Body of pancreas (tissue), 4 donors: ENCODE data around the gene IQCE. TPM values are rescaled to one million over a fixed set of nuclear protein-coding genes. Genes with fewer than 3 reads are reported as not detected.

Experiments
- ATAC-seq: fragments of 150-250 bp; one replicate; pipeline ENCODE4 v1.9.1; 2016
- DNase-seq, 4 donors: peaks; one replicate each; pipeline ENCODE4 v3.0.0-alpha.2; 2019
- H3K27ac ChIP-seq, 4 donors: fragments of 200-600 bp; sonication (generic); 1 replicate in 3 of 4; 2 replicates in 1 of 4; pipeline versions ENCODE4 v1.5.1 to v1.6.1; 2016 to 2019; ENCODE audit warnings: mild to moderate bottlenecking in 1 of 4, mixed read lengths in 1 of 4, moderate library complexity in 1 of 4
- H3K27me3 ChIP-seq, 2 donors: fragments of 200-600 bp; sonication (generic); one replicate each; pipeline ENCODE4 v1.6.0; 2016; ENCODE audit warnings: mild to moderate bottlenecking in 1 of 2
- H3K36me3 ChIP-seq, 2 donors: fragments of 200-600 bp; sonication (generic); replicated peaks in 1 of 2; 2 replicates each; pipeline ENCODE4 v1.5.1; 2016; ENCODE audit warnings: low read depth in 2 of 2; ENCODE audit not compliant: insufficient read depth in 1 of 2
- H3K4me1 ChIP-seq: fragments of 200-600 bp; sonication (generic); one replicate; pipeline ENCODE4 v1.6.0; 2016
- H3K4me3 ChIP-seq, 2 donors: fragments of 200-600 bp; sonication (generic); 1 replicate in 1 of 2; 2 replicates in 1 of 2; pipeline ENCODE4 v1.5.1; 2016 to 2019
- H3K9me3 ChIP-seq, 3 donors: fragments of 200-600 bp; sonication (generic); 1 replicate in 2 of 3; 2 replicates in 1 of 3; pipeline ENCODE4 v1.5.1; 2016
- CTCF ChIP-seq, 7 experiments: fragments of 450-650 bp in 4 of 7; fragments of 200-600 bp in 3 of 7; sonication (generic) in 3 of 7; IDR thresholded peaks; one replicate each; pipeline ENCODE4 v1.5.1; 2016 to 2019; ENCODE audit warnings: antibody characterized with exemption in 7 of 7
- POLR2A ChIP-seq, 3 donors: fragments of 450-650 bp; IDR thresholded peaks; one replicate each; pipeline ENCODE4 v1.6.1; 2016; ENCODE audit warnings: antibody characterized with exemption in 3 of 3, mild to moderate bottlenecking in 2 of 3
- WGBS, 2 donors: methylation state at CpG; one replicate each; pipeline ENCODE4 v1.1.5; 2017; 5-methylcytosine and 5-hydroxymethylcytosine counted together
- intact Hi-C: fragments of 100-400 bp; cut with DNase I; formaldehyde crosslinking; loops from one replicate; pipeline ENCODE4 v1.15.1; 2023
- total RNA-seq, 2 donors: library from RNA; depleted of rRNA; stranded (reverse); fragments of >200 nt; gene quantifications; one replicate each; pipeline ENCODE4 v1.1.0, GENCODE V29; 2016

The IQCE gene
- total RNA-seq, 2 donors from 2014 or later, result 7.8 to 73.2 TPM

- H3K27ac ChIP-seq, result no peak overlapping the region
- no peak for TF ChIP-seq CTCF (IDR thresholded peaks at IDR 0.05)
- no peak for TF ChIP-seq POLR2A (IDR thresholded peaks at IDR 0.05)
- H3K4me3 ChIP-seq, result no peak overlapping the region
- H3K27me3 ChIP-seq, result no peaks in the 10 kb centered on the region
- ATAC-seq (no peak), DNase-seq (no peak)
- 72 to 76% methylated on average over 17 to 18 of the region's 18 CpGs for WGBS, 2 donors
- peaks cover 34% of the 10 kb centered on the region for H3K4me1 ChIP-seq
- no peaks in the 10 kb centered on the region for H3K9me3 ChIP-seq
- H3K36me3 ChIP-seq, result no peaks in the 10 kb centered on the region
- intact Hi-C loops, result no loop called here
These were observed 40.9 kb upstream of the IQCE start for GRCh38 chr7:2517678-2518507.

GRCh38 chr7:2518737-2519118, 40.1 kb upstream of the IQCE start:
- intact Hi-C loops, result no loop called here
- DNase-seq, result no peak

GRCh38 chr7:2519119-2519930, 39.5 kb upstream of the IQCE start, which contains the start of gene LFNG:
Gene LFNG, plus strand, starts transcription at chr7:2519774. Its CDS starts 88 bp downstream, at chr7:2519862.
- H3K4me3 ChIP-seq, result peak within 1 kb of the TSS; percentile 44 to 68
- H3K9me3 ChIP-seq, result no peaks in the 10 kb centered on the region
- intact Hi-C loops, result no loop called here
- H3K27me3 ChIP-seq, result no peaks in the 10 kb centered on the region
- WGBS, 2 donors, result 0 to 1% methylated on average over 4 to 74 of the region's 95 CpGs
- ATAC-seq (peak; percentile 66), DNase-seq (peak; percentile 90 to 93 (median 92))
- TF ChIP-seq POLR2A (IDR thresholded peaks at IDR 0.05), result peak; percentile 81 to 100 (median 89)
- TF ChIP-seq CTCF (IDR thresholded peaks at IDR 0.05), result no peak
- H3K27ac ChIP-seq, result peak within 1 kb of the TSS; percentile 89 to 98 (median 93)
- H3K36me3 ChIP-seq, result no peaks in the 10 kb centered on the region
- peaks cover 48% of the 10 kb centered on the region for H3K4me1 ChIP-seq

More at GRCh38 chr7:2518737-2519118, 40.1 kb upstream of the IQCE start:
- Histone ChIP-seq H3K27ac (peak overlapping the region in 2 of 4 donors; percentile 5 to 54), H3K9me3 (no peaks in the 10 kb centered on the region), H3K4me1 (peaks cover 42% of the 10 kb centered on the region), H3K36me3 (no peaks in the 10 kb centered on the region), H3K27me3 (no peaks in the 10 kb centered on the region), H3K4me3 (no peak overlapping the region)
- TF ChIP-seq CTCF (IDR thresholded peaks at IDR 0.05), result no peak
- TF ChIP-seq POLR2A (IDR thresholded peaks at IDR 0.05), result no peak
- ATAC-seq, result no peak
- WGBS, 2 donors, result 15% methylated on average over 41 of the region's 41 CpGs; no CpG with 5 or more reads in 1 of the 2 donors

- intact Hi-C loops, result no loop called here
- Histone ChIP-seq H3K4me3 (peak overlapping the region; percentile 44 to 68), H3K27ac (peak overlapping the region; percentile 89 to 98 (median 93))
These were observed 38.5 kb upstream of the IQCE start for GRCh38 chr7:2520131-2520760.

More at GRCh38 chr7:2520131-2520760, 38.5 kb upstream of the IQCE start:
- TF ChIP-seq POLR2A (IDR thresholded peaks at IDR 0.05) (peak in 1 of 3 donors; percentile 28), CTCF (IDR thresholded peaks at IDR 0.05) (peak in 3 of 7 experiments; percentile 6 to 34 (median 25))
- DNase-seq (peak; percentile 57 to 68 (median 60)), ATAC-seq (no peak)
- Histone ChIP-seq H3K4me1 (peaks cover 58% of the 10 kb centered on the region), H3K27me3 (no peaks in the 10 kb centered on the region), H3K36me3 (no peaks in the 10 kb centered on the region), H3K9me3 (no peaks in the 10 kb centered on the region)
- 1% methylated on average over 30 of the region's 37 CpGs; no CpG with 5 or more reads in 1 of the 2 donors for WGBS, 2 donors
